Upper lobe of right lung (tissue), 1 donor: ENCODE results near the gene CLCN5. TPM values are rescaled to one million over a fixed set of nuclear protein-coding genes. Genes with fewer than 3 reads are reported as not detected.

Experiments
- ATAC-seq: fragments of 200-7000 bp; cut with Tn5 transposase; one replicate; pipeline ENCODE4 v1.9.1; 2020; ENCODE audit warnings: mild to moderate bottlenecking, moderate library complexity
- DNase-seq: peaks from one replicate; pipeline ENCODE4 v3.0.0-alpha.2; 2020
- H3K27ac ChIP-seq: fragments of 200-600 bp; one replicate; pipeline ENCODE4 v1.8.0; 2022
- H3K27me3 ChIP-seq: fragments of 200-600 bp; one replicate; pipeline ENCODE4 v1.8.0; 2022; ENCODE audit warnings: mild to moderate bottlenecking
- H3K36me3 ChIP-seq: fragments of 200-600 bp; one replicate; pipeline ENCODE4 v1.8.0; 2022
- H3K4me1 ChIP-seq: fragments of 200-600 bp; one replicate; pipeline ENCODE4 v1.8.0; 2022
- H3K4me3 ChIP-seq: fragments of 200-600 bp; one replicate; pipeline ENCODE4 v1.8.0; 2022; ENCODE audit warnings: mild to moderate bottlenecking
- H3K9me3 ChIP-seq: fragments of 200-600 bp; one replicate; pipeline ENCODE4 v1.8.0; 2022
- CTCF ChIP-seq: fragments of 200-600 bp; IDR thresholded peaks from one replicate; pipeline ENCODE4 v1.8.0; 2022; ENCODE audit warnings: antibody characterized with exemption
- intact Hi-C: fragments of 100-400 bp; cut with DNase I; formaldehyde crosslinking; loops from one replicate; pipeline ENCODE4 v1.11.0; 2022
- total RNA-seq: library from RNA; stranded (reverse); fragmentation: NEBNext Ultra II Directional; extraction: Animal tissue kit (Norgen Biotek cat#: 25700); gene quantifications from one replicate; pipeline ENCODE4 v1.2.1, GENCODE V29; 2021
- donor health status: DM: no; HTN: yes; CAD: no; lungs with severe emphysema.

The CLCN5 gene
- total RNA-seq, 1 donor from 2014 or later, result 12.2 TPM

- Histone ChIP-seq H3K4me3 (no peak overlapping the region), H3K4me1 (no peaks in the 10 kb centered on the region)
These were observed 146.5 kb downstream of the CLCN5 start for GRCh38 chrX:50068893-50069292.

GRCh38 chrX:50071494-50071893 is 149.1 kb downstream of the CLCN5 start:
- no peaks in the 10 kb centered on the region for H3K36me3 ChIP-seq
- DNase-seq (no peak), ATAC-seq (no peak)
- no peaks in the 10 kb centered on the region for H3K4me1 ChIP-seq
- no peak overlapping the region for H3K27ac ChIP-seq
- no peak for TF ChIP-seq CTCF
- H3K4me3 ChIP-seq, result no peak overlapping the region
- H3K9me3 ChIP-seq, result no peaks in the 10 kb centered on the region
- intact Hi-C loops, result no loop called here
- H3K27me3 ChIP-seq, result no peaks in the 10 kb centered on the region

More at GRCh38 chrX:50068893-50069292, 146.5 kb downstream of the CLCN5 start:
- no peaks in the 10 kb centered on the region for H3K27me3 ChIP-seq
- no peaks in the 10 kb centered on the region for H3K9me3 ChIP-seq
- H3K36me3 ChIP-seq, result no peaks in the 10 kb centered on the region
- no peak overlapping the region for H3K27ac ChIP-seq
- DNase-seq, result no peak
- no peak for ATAC-seq
- TF ChIP-seq CTCF, result no peak
- intact Hi-C loops, result no loop called here

GRCh38 chrX:50072110-50072509 is 149.7 kb downstream of the CLCN5 start:
- ATAC-seq (no peak), DNase-seq (no peak)
- TF ChIP-seq CTCF, result no peak
- no peaks in the 10 kb centered on the region for H3K36me3 ChIP-seq
- H3K4me1 ChIP-seq, result no peaks in the 10 kb centered on the region
- intact Hi-C loops, result no loop called here
- no peak overlapping the region for H3K4me3 ChIP-seq
- H3K9me3 ChIP-seq, result no peaks in the 10 kb centered on the region
- H3K27me3 ChIP-seq, result no peaks in the 10 kb centered on the region
- H3K27ac ChIP-seq, result no peak overlapping the region

- intact Hi-C loops, result no loop called here
- Histone ChIP-seq H3K27ac (no peak overlapping the region), H3K4me3 (no peak overlapping the region), H3K27me3 (no peaks in the 10 kb centered on the region), H3K36me3 (no peaks in the 10 kb centered on the region), H3K9me3 (no peaks in the 10 kb centered on the region), H3K4me1 (no peaks in the 10 kb centered on the region)
- no peak for TF ChIP-seq CTCF
- ATAC-seq (no peak), DNase-seq (no peak)
These were observed 151.2 kb downstream of the CLCN5 start for GRCh38 chrX:50073601-50074000.

- no peaks in the 10 kb centered on the region for H3K9me3 ChIP-seq
- no peak for TF ChIP-seq CTCF
- no peaks in the 10 kb centered on the region for H3K4me1 ChIP-seq
- H3K4me3 ChIP-seq, result no peak overlapping the region
- H3K36me3 ChIP-seq, result no peaks in the 10 kb centered on the region
- intact Hi-C loops, result no loop called here
- no peak for ATAC-seq
- no peak for DNase-seq
- no peaks in the 10 kb centered on the region for H3K27me3 ChIP-seq
- H3K27ac ChIP-seq, result no peak overlapping the region
These were observed 153.4 kb downstream of the CLCN5 start for GRCh38 chrX:50075630-50076339.
